Measurements from ENCODE around the gene BRD2.

BRD2 gene

DNA sequence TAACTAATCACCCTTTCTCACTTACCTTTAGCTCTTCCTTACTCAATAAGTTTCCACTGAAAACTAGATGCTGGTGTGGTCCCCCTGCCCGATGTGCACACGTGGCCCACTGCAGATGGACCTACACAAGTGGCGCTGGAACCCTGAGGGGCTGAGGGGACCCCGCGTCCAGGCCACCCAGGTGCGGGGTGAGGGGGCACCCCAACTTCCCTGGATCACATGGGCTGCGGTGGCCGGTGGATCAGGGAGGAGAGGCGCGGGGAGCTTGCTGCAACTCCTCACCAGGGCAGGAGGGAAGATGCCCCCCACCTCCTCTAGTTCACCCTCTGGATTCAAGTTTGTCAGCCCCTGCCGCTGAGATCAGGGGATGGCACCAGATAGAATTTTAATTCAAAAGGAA, 53.5 kb downstream of the BRD2 start:
- no peak for DNase-seq (ENCODE audit: low read depth)
- no peak overlapping the region for H3K4me3 ChIP-seq (ENCODE audit: low read length)
- TF ChIP-seq, protein P1, sequence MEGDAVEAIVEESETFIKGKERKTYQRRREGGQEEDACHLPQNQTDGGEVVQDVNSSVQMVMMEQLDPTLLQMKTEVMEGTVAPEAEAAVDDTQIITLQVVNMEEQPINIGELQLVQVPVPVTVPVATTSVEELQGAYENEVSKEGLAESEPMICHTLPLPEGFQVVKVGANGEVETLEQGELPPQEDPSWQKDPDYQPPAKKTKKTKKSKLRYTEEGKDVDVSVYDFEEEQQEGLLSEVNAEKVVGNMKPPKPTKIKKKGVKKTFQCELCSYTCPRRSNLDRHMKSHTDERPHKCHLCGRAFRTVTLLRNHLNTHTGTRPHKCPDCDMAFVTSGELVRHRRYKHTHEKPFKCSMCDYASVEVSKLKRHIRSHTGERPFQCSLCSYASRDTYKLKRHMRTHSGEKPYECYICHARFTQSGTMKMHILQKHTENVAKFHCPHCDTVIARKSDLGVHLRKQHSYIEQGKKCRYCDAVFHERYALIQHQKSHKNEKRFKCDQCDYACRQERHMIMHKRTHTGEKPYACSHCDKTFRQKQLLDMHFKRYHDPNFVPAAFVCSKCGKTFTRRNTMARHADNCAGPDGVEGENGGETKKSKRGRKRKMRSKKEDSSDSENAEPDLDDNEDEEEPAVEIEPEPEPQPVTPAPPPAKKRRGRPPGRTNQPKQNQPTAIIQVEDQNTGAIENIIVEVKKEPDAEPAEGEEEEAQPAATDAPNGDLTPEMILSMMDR (conservative IDR thresholded peaks at IDR 0.05; ENCODE audit: low read length), result no peak

GRCh38 chr6:33023536-33023935, 55.1 kb downstream of the BRD2 start:
- H3K4me3 ChIP-seq (ENCODE audit: low read length), result no peak overlapping the region
- TF ChIP-seq, protein P1 (conservative IDR thresholded peaks at IDR 0.05; ENCODE audit: low read length), result no peak

GRCh38 chr6:33024521-33024920, 56.1 kb downstream of the BRD2 start:
- TF ChIP-seq, protein P1 (conservative IDR thresholded peaks at IDR 0.05; ENCODE audit: low read length), result no peak
- DNase-seq (ENCODE audit: low read depth), result no peak
- no peak overlapping the region for H3K4me3 ChIP-seq (ENCODE audit: low read length)

More at GRCh38 chr6:33023536-33023935, 55.1 kb downstream of the BRD2 start:
- DNase-seq (ENCODE audit: low read depth), result no peak

DNA sequence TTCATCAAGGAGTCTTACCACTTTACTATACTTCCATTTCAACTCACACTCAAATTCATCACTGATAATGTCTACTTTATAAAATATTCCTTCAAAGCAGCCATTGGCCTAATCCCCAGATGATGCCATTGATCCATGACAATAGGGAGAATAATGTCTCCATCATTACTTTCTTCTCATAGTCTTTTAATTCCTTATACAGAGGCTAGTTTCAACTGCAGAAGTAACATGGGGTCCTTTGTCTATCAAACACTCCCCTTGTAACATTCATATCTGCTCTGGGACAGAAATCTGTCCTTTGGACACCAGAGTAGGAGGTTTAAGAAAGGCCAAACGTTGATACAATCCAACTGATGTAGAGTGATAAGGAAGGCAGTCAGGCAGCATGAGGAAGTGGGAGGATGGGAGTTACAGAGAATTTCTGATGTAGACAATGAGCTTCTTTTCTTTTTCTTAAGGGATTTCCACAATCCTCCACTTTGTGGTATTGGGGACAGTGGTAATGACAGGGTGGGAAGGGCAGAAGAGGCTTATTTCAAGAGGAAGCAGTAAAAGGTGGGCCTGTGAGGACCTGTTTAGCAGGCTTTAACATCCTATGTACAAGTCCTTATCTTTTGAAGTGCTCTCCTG, 59.9 kb downstream of the BRD2 start:
- TF ChIP-seq, protein P1 (conservative IDR thresholded peaks at IDR 0.05; ENCODE audit: low read length), result no peak
- H3K4me3 ChIP-seq (ENCODE audit: low read length), result no peak overlapping the region
- no peak for DNase-seq (ENCODE audit: low read depth)

DNA sequence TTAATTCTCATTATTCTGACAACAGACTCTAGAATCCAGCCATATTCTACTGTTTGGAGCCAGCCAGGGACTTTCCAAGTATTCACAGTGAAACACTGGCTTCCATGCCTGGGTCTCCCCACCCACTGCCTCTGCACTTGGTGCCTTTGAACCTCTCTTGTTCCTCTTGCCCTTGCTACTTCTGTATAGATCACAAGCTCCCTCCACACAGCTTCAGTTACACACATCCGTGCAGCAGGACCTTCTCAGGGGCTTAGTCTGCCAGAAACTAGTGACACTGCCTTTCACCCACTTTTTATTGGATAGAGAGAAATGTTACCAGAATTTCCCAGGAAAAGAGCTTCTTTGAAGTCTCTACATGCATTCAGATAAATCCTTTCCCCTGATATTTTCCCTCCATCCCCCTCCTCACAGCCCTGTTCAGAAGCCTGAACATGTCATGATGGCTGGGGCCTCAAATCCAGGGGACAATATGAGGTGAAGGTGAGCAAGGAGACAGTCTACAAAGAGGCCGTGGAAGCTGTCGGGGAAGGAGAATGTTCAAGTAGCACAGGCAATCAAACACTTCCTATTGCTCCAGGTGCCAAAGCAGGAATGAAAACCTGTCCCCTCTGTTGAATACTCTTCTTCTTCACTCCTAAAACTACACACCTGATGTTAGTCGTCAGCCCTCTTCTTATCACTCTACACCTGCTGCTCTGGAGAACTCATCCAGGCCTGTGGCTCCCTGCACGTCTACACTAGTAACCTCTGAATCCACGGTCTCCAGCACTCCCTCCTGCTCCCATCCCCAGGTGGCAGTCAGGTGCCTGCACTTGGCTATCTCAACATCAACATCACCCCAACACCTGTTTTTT, 61.2 kb downstream of the BRD2 start:
- DNase-seq (ENCODE audit: low read depth), result no peak
- H3K4me3 ChIP-seq (ENCODE audit: low read length), result no peak overlapping the region
- TF ChIP-seq, protein P1 (conservative IDR thresholded peaks at IDR 0.05; ENCODE audit: low read length), result no peak

GRCh38 chr6:33030245-33030644, 61.9 kb downstream of the BRD2 start:
- H3K4me3 ChIP-seq (ENCODE audit: low read length), result no peak overlapping the region
- no peak for DNase-seq (ENCODE audit: low read depth)
- TF ChIP-seq, protein P1 (conservative IDR thresholded peaks at IDR 0.05; ENCODE audit: low read length), result no peak
